Ovary (tissue), 3 donors: ENCODE results near the gene ERCC3.

Experiments
- CTCF ChIP-seq, 3 donors: fragments of 450-650 bp in 2 of 3; fragments of 200-600 bp in 1 of 3; IDR thresholded peaks; one replicate each; pipeline versions ENCODE4 v1.5.1 to v1.8.0; 2016 to 2022; ENCODE audit warnings: antibody characterized with exemption in 3 of 3, mild to moderate bottlenecking in 1 of 3
- POLR2A ChIP-seq: fragments of 450-650 bp; IDR thresholded peaks from one replicate; pipeline ENCODE4 v1.6.1; 2017; ENCODE audit warnings: antibody characterized with exemption, mild to moderate bottlenecking, moderate library complexity
- donor health status: DM: no; HTN: no; CAD: no.

GRCh38 chr2:127275789-127276188 lies 18.2 kb downstream of the ERCC3 start:
- no peak for TF ChIP-seq CTCF (IDR thresholded peaks at IDR 0.05)
- TF ChIP-seq POLR2A: no peak
